IPS-20b (cell line): ENCODE measurements around the gene PRKACA.

ENCODE experiments used
- H3K27ac ChIP-seq: one replicate; pipeline ENCODE4 v1.5.1; 2013; ENCODE audit warnings: low read length
- H3K27me3 ChIP-seq: 2 replicates; pipeline ENCODE4 v1.6.1; 2013; ENCODE audit warnings: mild to moderate bottlenecking, low read length, inconsistent platforms; ENCODE audit not compliant: insufficient read depth
- H3K36me3 ChIP-seq: 2 replicates; pipeline ENCODE4 v1.6.1; 2013; ENCODE audit warnings: low read depth, mild to moderate bottlenecking, inconsistent platforms, low read length, moderate library complexity; ENCODE audit not compliant: insufficient read depth
- H3K4me1 ChIP-seq: 2 replicates; pipeline ENCODE4 v1.6.1; 2013; ENCODE audit warnings: mild to moderate bottlenecking, control low read depth, inconsistent platforms, low read length, moderate library complexity; ENCODE audit not compliant: insufficient read depth
- H3K4me3 ChIP-seq: 2 replicates; pipeline ENCODE4 v1.5.1; 2013; ENCODE audit warnings: mild to moderate bottlenecking, low read length, inconsistent platforms
- H3K9ac ChIP-seq: 2 replicates; pipeline ENCODE4 v1.6.1; 2013; ENCODE audit warnings: low read depth, mild to moderate bottlenecking, inconsistent platforms, low read length, moderate library complexity
- H3K9me3 ChIP-seq: 2 replicates; pipeline ENCODE4 v1.6.1; 2013; ENCODE audit warnings: mild to moderate bottlenecking, low read depth, low read length, inconsistent platforms; ENCODE audit not compliant: insufficient read depth

Gene PRKACA

DNA sequence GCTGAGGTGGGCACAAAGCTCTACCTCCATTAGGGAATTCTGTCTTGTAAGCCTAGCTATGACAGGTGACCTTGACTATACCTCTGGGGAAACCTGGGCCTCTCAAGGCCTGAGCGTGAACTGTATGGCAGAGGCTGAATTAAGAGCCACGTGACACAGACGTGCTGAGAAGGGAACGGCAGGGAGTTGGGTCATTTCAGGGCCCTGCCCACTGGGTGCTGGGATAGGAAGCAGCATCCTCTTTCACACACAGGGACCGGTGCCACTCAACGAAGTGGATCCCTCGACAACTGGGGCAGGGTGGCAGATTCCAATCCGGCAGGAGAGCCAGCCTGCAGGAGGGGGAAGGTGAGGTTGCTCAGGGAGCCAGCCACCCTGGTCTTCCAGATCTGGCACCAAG lies 9.6 kb upstream of the PRKACA start:
- Histone ChIP-seq H3K9me3 (no peaks in the 10 kb centered on the region), H3K9ac (no peak overlapping the region), H3K4me3 (no peak overlapping the region), H3K27me3 (no peaks in the 10 kb centered on the region), H3K36me3 (peaks cover 35% of the 10 kb centered on the region), H3K4me1 (no peaks in the 10 kb centered on the region), H3K27ac (no peak overlapping the region)

DNA sequence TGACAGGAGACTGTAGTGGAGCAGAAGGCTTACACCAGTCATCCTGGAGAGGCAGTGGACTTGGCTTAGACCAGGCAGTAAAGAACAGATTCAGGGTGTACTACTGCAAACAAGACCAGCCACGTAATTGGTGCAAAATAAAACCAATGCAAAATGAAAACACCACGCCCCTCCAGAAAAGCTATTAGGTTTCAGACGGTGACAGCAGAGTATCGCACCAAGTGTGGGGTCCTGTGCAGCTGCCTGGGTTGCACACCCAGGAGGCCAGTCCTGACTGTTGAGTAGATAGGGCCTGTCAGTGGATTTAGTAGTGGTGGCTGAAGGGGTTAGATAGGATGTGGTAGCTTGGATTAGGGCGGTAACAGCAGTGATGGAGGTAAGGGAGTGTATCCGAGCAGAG lies 5.4 kb upstream of the PRKACA start:
- H3K36me3 ChIP-seq = peaks cover 35% of the 10 kb centered on the region
- no peak overlapping the region for H3K9ac ChIP-seq
- peaks cover 7% of the 10 kb centered on the region; the same call in 1 of the 2 replicates for H3K4me1 ChIP-seq
- no peaks in the 10 kb centered on the region for H3K27me3 ChIP-seq
- no peaks in the 10 kb centered on the region for H3K9me3 ChIP-seq
- no peak overlapping the region for H3K4me3 ChIP-seq
- H3K27ac ChIP-seq = no peak overlapping the region

DNA sequence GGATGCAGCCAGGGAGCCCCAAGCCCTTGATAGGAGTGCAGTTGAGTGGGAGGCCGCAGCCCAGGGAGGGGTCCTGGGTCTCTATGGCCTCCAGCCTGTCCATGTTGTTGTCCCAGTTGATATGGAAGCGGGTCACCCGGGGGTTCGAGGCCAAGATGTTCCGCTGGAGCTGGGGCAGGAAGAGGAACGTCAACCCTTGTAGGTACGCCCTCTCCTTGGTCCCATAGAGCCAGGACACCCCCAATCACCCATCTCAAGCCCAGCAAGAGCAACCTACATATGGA lies 2.9 kb upstream of the PRKACA start:
- Histone ChIP-seq H3K4me1 (peaks cover 10% of the 10 kb centered on the region; the same call in 1 of the 2 replicates), H3K27ac (no peak overlapping the region), H3K9ac (no peak overlapping the region), H3K9me3 (no peaks in the 10 kb centered on the region), H3K27me3 (no peaks in the 10 kb centered on the region), H3K4me3 (no peak overlapping the region), H3K36me3 (peaks cover 29% of the 10 kb centered on the region)

GRCh38 chr19:14119644-14120496 lies 2.3 kb upstream of the PRKACA start:
- H3K27me3 ChIP-seq = no peaks in the 10 kb centered on the region
- H3K36me3 ChIP-seq = peaks cover 23% of the 10 kb centered on the region
- H3K27ac ChIP-seq = no peak overlapping the region
- peaks cover 10% of the 10 kb centered on the region; the same call in 1 of the 2 replicates for H3K4me1 ChIP-seq
- H3K9me3 ChIP-seq = no peaks in the 10 kb centered on the region
- no peak overlapping the region for H3K9ac ChIP-seq
- no peak overlapping the region for H3K4me3 ChIP-seq

GRCh38 chr19:14119146-14119545 lies 1.6 kb upstream of the PRKACA start:
- Histone ChIP-seq H3K36me3 (peaks cover 16% of the 10 kb centered on the region), H3K27me3 (no peaks in the 10 kb centered on the region), H3K4me1 (peaks cover 10% of the 10 kb centered on the region; the same call in 1 of the 2 replicates), H3K27ac (no peak overlapping the region), H3K9ac (no peak overlapping the region), H3K4me3 (peak overlapping the region; percentile 69), H3K9me3 (no peaks in the 10 kb centered on the region)

DNA sequence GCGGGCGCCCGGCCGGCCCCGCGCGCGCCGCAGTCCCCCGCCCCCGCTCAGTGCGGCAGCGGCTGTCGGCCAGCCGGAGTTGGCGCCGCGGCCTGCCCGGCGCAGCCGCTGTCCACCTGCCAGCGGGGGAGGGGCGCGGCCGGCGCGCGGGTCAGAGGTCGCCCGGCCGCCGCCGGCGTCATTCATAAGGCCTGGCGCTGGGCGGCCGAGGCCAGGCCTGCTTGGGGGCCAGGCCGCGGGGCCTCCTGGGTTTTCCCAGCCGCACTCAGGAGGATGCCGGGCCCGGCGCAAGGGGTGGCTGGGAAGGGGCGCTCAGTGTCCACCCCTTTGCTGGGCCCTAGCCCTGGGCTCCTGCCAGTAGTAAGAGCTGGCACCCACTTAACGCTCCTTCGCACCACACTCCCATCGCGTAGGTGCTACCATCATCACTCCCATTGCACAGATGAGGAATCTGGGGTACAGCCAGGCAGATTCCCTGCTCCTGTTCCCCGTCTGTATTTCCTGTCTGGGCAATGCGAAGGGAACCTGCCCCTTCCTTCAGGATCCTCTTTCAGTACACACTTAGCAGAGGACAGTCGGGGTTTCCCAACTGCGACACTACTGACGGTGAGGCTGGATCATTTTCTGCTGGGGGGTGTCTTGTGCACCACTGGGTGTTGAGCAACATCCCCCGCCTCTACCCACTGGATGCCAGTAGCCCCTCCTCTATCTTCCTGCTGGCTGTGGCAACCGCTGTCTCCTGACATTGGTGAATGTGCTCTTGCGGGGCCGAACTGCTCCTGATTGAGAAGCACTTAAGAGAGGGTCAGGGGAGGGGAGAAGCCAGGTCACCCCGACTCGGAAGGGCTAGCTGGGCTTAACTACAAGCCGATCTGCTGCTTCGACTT lies 846 bp upstream of the PRKACA start:
- Histone ChIP-seq H3K27ac (peak overlapping the region; percentile 52), H3K27me3 (no peaks in the 10 kb centered on the region), H3K9ac (peak overlapping the region; percentile 76; the same call in 1 of the 2 replicates), H3K4me1 (peaks cover 11% of the 10 kb centered on the region; the same call in 1 of the 2 replicates), H3K36me3 (peaks cover 13% of the 10 kb centered on the region; the same call in 1 of the 2 replicates), H3K4me3 (peak overlapping the region; percentile 69), H3K9me3 (no peaks in the 10 kb centered on the region)

GRCh38 chr19:14116918-14117578 lies 514 bp downstream of the PRKACA start:
- H3K36me3 ChIP-seq = peaks cover 13% of the 10 kb centered on the region; the same call in 1 of the 2 replicates
- H3K27me3 ChIP-seq = no peaks in the 10 kb centered on the region
- H3K9me3 ChIP-seq = no peaks in the 10 kb centered on the region
- H3K9ac ChIP-seq = peak overlapping the region; percentile 41; the same call in 1 of the 2 replicates
- peak overlapping the region; percentile 75 for H3K4me3 ChIP-seq
- H3K4me1 ChIP-seq = peaks cover 14% of the 10 kb centered on the region; the same call in 1 of the 2 replicates
- H3K27ac ChIP-seq = no peak overlapping the region

GRCh38 chr19:14116525-14116917 lies 1.0 kb downstream of the PRKACA start:
- Histone ChIP-seq H3K4me3 (peak overlapping the region; percentile 75), H3K27ac (no peak overlapping the region), H3K27me3 (no peaks in the 10 kb centered on the region)

DNA sequence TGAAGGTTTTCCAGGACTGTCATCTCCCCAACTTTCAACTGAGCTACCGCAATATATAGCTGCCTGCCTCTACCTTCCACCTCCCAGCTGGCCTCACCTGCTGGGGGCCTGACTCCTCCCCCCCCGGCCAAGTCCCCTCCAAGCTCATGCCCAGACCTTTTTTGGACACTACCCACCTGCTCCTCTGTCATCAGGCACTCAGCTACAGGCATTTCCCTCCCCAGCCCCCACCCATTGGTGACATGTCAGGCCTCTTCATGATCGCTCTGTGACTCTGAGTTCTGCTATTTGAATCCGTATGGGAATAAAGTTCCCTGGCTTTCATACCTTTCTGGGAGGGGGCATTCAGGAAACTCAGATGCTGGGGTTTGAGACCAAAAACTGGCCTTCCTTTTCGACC lies 1.8 kb downstream of the PRKACA start:
- Histone ChIP-seq H3K4me1 (peaks cover 14% of the 10 kb centered on the region; the same call in 1 of the 2 replicates), H3K27me3 (no peaks in the 10 kb centered on the region), H3K27ac (no peak overlapping the region), H3K36me3 (0 out of 2 replicates have a peak, but pooled peaks cover 5% of the 10 kb centered on the region), H3K9me3 (no peaks in the 10 kb centered on the region), H3K9ac (no peak overlapping the region), H3K4me3 (no peak overlapping the region)

More at GRCh38 chr19:14116525-14116917, 1.0 kb downstream of the PRKACA start:
- Histone ChIP-seq H3K36me3 (peaks cover 12% of the 10 kb centered on the region; the same call in 1 of the 2 replicates), H3K9me3 (no peaks in the 10 kb centered on the region), H3K4me1 (peaks cover 14% of the 10 kb centered on the region; the same call in 1 of the 2 replicates), H3K9ac (peak overlapping the region; percentile 24; the same call in 1 of the 2 replicates)

- H3K9ac ChIP-seq = no peak overlapping the region
- no peaks in the 10 kb centered on the region for H3K9me3 ChIP-seq
- no peak overlapping the region for H3K27ac ChIP-seq
- 0 out of 2 replicates have a peak, but pooled peaks cover under 1% of the 10 kb centered on the region for H3K36me3 ChIP-seq
- H3K27me3 ChIP-seq = no peaks in the 10 kb centered on the region
- H3K4me1 ChIP-seq = peaks cover 14% of the 10 kb centered on the region; the same call in 1 of the 2 replicates
- no peak overlapping the region for H3K4me3 ChIP-seq
Measured at GRCh38 chr19:14114854-14115253, 2.7 kb downstream of the PRKACA start.

GRCh38 chr19:14114439-14114838 lies 3.1 kb downstream of the PRKACA start:
- no peak overlapping the region for H3K27ac ChIP-seq
- no peaks in the 10 kb centered on the region for H3K9me3 ChIP-seq
- H3K9ac ChIP-seq = no peak overlapping the region
- peaks cover 14% of the 10 kb centered on the region; the same call in 1 of the 2 replicates for H3K4me1 ChIP-seq
- H3K27me3 ChIP-seq = no peaks in the 10 kb centered on the region
- H3K4me3 ChIP-seq = no peak overlapping the region
- no peaks in the 10 kb centered on the region for H3K36me3 ChIP-seq
